SKM-1 (cell line): Measurements from ENCODE around the gene FAM78A.

Experiments
- DNase-seq: peaks from one replicate; lab custom pipeline; 2025; ENCODE audit not compliant: unreplicated experiment; lab: John Stamatoyannopoulos, UW

The FAM78A gene

DNA sequence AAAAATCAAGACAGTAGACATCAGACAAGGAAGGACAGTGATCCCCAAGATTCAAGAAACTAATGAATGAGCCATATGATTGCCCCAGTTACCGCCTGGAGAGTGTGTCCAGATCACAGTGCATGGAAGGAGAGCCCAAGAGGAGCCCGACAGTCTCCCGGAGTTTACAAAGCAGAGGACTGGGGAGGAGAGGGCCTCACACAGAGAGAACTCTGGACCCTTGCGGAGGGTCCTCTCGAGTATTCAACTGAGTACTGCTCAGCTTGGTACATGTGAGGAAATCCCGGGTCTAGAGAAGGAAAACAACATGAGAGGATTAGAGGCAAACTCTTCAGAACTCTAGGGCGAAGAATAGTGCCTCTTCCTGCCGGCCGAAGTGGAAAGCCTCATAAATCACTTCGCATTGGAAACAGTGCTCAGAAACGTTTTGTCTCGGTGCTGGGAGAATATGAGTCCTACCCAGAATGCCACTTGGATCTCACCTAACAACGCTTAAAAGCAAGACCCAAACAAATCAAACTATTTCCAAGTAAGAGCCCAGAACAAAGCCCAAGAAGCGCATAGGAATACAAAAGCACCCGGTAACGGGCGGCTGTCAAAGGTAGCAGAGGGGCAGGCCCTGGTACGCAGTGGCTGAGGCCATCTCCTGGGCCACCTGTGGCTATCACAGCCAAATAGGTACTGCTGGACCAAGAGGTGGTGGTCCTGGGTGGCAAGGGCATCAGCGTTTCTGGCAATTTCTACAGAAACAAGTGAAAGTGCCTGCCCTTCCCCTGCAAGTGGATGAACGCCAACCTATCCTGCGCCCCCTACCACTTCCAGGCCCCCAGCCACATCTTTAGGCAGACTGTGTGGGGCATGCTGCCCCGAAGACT, 36.0 kb downstream of the FAM78A start:
- DNase-seq = no peak

DNA sequence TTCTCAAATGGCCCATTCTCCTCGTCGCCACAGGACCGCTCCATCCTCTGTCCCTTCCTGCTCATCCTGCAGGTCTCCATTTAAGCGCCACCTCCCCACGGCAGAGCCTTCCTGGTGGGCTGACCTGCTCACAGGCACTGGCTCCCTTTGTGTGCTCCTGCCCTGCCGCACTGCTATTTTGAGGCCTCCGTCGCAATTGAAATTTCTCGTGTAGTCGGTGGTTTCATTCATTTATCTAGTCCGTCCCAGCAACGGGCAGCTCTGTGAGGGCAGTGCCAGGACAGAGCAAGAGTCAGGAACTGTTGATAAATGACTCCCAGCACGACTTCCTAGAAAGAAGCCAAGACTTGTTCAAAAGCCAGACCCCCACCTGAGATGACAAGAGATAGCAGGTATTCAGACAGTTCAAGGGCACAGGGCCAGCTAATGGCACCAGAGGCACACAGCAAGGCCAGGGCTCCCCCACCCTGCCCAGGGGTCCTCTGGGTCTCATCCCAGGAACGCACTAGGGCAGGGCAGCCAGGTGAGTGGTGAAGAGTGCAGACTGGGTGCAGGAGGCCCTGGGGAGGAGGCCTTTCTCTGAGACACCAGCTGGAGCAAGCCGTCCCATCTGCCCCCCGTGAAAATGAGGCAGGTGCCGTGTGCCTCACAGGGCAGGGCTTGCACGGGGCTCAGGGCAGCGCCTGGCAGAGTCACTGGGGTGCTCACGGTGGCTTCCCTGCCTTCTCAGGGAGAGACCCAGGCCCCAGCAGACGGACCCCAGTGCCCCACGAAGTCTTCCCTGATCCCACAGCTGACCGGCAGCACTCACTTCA, 36.9 kb downstream of the FAM78A start:
- no peak for DNase-seq

DNA sequence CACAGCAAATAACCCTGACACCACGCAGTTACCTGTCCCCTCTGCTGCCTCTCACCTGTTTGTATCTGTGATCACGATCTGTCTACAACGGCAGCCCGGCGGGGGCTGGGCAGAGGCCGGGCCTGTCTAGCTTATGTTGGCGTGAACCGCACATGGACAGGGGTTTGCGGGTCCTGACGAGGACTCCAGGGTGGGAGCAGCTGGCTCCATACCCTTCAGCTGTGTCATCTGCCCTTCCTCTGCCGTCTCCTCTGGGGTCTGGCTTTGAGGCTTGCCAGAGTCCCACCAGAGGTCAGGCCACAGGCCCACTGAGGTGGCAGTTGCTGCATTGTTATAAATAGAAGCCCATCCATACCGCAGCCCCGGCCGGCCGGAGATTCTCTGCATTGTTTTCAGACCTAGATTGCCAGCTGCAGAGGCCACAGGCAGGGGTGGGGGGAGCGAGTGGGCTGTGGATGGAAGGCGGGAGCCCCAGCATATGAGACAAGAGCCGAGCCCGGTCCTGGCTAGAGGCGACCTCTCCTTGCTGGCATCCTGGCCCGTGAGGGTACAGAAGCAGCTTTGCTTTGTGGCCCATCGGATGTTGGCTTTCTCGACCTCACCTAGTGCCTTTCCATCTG, 37.8 kb downstream of the FAM78A start:
- DNase-seq = no peak

DNA sequence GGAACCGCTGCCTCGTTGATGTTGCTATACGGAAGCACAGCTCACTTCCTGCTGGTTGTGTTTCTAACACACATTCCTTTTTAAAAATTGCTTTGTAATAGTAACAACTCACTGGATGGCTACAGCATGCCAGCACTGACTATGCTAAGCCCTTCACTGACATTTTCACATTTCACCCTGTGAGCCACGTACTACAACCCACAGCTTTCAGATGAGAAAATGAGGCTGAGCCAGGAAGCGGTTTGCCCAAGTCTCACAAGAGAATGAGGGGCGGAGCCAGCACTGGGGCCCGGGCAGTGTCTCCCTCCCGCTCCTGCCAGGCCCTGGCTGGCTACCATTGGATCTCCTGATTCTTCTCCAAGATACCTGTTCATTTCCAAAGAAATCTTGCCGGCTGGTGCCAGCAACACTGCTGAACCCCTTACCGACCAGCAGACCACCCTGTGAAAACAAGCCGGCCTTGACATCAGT, 38.3 kb downstream of the FAM78A start:
- DNase-seq = peak; percentile 44

DNA sequence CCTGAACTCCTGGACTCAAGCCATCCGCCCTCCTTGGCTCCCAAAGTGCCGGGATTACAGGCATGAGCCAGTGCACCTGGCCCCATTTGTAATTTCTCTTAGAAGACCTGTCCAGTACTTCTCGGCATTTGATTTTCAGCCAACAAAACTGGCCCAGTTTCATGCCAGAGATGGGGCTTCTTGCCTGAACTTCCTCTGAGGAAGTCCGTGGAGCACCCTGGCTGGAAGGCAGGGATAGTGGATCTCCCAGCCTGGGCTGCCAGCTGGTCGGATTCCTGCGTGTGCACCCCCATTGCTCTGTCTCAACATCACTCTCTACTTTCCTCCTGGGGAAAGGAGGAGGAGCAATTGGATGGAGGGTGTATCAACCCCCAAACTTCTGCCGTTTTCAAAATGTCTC, 39.0 kb downstream of the FAM78A start:
- no peak for DNase-seq

DNA sequence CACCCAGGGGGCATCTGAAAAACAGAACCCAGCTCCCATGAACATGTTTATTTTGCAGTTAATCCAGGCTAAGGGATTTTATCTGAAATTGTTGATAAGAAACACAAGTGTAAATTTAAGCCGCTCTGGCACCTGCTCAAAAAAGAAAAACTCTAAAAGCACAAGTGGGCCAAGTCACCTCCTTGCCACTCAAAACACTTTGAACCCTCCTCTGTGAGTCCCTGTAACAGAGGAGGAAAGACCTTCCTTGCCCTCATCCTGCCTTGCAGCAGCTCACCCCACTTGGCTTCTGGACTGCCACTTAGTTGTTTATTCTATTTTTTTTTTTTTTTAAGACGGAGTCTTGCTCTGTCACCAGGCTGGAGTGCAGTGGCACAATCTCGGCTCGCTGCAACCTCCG, 39.5 kb downstream of the FAM78A start:
- no peak for DNase-seq

DNA sequence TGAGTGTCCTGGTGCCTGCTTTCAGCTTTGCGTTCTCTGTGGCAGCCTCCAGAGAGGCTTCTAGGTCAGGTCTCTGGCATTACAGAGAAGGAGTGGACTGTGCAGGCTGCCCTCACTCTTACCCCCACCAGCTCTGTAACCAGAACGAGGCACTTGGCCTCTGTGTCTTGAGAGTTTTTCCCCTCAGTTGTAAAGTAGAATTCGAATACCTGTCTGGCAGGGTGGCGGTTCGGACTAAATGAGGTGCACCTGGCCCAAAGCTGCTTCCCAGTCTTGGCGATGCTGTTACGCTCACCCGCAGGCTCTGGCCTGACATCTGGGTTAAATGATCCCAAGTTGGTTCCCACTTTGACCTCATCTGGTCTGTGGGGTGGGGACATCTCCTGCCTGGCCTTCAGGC, 40.1 kb downstream of the FAM78A start:
- DNase-seq = no peak

DNA sequence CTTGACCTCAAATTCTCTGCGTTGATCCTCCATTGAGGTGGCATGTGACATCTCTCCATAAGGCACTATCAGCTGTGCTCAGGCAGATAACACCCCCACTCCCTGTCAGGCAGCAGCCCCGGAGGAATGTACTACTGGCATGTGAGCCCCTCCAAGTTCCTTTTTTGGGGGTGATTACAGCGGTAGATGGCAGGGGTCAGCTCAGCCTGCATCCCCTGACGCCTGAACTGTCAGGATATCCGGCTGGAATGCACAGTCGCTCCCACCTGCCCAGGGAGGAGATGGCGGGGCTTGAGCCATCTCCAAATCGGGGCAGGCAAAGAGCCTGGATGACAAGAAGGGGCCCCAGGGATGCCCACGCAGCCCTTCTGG, 40.8 kb downstream of the FAM78A start:
- DNase-seq = no peak

DNA sequence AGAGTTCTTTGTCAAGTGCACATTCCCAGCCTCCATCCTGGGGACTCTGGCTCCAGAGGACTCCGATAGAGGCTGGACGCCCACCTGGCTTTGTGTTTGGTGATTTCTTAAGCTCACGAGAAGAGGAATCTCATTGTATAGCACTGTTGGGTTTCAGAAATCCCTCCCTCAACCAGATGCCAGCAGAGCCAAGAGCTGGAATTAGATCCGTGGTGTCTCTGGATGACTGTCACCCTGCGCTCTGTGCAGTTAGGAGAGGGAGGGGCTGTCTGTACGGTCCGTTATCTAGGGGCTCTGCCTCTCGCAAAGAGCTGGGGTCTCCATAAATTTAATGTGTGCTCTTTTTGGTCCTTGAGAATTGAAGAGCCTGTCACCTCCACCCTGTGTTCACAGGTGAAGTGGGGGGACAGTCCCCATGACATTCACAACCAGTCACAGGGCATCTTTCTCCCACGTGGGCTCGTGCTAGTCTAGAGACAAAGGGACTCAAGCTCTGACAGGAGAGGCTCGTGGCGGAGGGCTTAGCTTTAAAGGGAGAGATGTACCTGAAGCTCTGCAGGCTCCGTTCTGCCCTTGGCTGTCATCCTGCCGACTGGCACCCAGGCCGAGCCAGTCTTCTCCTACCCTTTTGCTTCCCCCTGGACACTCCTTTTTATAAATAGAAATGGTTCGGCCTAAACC, 41.4 kb downstream of the FAM78A start:
- DNase-seq = no peak

DNA sequence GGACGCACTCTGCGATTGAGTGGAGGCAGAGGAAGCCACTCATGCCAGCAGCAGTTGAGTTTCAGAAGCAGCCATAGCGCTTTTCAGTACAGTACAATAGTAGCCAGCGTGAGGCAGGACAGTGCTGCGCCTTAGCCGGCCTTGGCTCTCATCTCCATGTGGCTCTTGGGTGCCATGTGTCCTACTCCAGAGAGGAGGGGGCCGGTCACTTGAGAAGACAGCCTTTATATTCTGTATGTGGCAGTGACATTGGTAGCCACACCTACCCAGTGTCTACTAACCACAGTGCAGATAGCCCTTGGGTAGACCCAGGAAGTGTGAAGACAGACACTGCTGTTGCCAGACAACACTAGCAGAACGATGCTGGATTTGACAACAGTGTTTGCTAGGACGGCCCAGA, 42.3 kb downstream of the FAM78A start:
- no peak for DNase-seq

DNA sequence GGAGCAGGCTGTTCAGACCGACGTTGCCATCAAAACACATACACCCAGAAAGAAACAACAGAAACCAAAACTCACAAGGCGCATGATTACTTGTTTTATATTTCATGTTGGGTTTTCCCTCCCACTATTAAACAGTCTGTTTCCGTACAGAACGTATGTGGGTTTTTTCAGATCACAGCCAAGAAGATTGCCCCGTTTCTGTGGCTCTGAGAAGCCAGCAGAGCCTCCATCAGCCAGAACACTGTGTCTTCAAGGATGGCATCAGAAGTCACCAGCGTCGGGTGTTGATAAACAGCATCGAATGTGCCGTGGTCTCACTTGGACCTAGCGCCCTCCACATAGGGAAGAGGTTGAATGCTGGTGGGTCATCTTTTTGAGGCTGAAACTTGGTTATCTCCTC, 42.8 kb downstream of the FAM78A start:
- DNase-seq = no peak

DNA sequence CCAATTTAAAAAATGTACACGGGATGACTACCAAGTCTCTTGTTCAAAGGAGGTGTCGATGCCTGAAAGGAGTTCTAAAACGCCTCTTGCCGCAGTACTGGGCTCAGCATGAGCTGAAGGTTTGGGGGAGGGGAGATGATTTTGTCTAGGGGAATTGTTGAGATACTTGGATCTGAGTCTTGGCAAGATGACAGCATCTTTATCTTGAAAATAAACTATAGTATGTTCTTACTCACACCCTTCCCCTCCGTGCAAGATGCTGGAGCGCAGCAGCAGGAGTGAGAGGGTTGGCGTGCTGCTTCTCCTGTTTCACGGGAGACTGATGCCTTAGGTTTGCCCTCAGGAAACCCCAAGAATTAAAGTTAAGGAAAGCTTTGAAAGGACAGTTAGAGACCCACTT, 47.3 kb downstream of the FAM78A start:
- no peak for DNase-seq

DNA sequence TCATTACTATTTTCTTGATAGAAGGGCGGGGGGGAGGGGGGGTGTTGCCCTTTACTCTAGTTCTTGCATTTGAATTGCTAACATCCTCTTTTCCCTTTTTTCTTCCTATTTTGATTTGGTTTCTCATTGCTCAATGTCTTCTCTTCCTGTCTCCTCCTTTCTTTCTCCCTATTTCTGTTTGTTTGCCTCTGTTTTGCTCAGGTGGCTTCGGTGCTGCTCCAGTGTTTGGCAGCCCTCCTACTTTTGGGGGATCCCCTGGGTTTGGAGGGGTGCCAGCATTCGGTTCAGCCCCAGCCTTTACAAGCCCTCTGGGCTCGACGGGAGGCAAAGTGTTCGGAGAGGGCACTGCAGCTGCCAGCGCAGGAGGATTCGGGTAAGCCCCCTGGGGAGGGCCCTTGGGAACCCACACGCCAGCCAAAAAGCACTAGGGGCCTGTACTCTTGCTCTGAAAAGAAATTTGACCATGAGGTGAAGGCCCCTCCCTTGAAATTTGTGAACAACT, 48.3 kb downstream of the FAM78A start:
- no peak for DNase-seq

DNA sequence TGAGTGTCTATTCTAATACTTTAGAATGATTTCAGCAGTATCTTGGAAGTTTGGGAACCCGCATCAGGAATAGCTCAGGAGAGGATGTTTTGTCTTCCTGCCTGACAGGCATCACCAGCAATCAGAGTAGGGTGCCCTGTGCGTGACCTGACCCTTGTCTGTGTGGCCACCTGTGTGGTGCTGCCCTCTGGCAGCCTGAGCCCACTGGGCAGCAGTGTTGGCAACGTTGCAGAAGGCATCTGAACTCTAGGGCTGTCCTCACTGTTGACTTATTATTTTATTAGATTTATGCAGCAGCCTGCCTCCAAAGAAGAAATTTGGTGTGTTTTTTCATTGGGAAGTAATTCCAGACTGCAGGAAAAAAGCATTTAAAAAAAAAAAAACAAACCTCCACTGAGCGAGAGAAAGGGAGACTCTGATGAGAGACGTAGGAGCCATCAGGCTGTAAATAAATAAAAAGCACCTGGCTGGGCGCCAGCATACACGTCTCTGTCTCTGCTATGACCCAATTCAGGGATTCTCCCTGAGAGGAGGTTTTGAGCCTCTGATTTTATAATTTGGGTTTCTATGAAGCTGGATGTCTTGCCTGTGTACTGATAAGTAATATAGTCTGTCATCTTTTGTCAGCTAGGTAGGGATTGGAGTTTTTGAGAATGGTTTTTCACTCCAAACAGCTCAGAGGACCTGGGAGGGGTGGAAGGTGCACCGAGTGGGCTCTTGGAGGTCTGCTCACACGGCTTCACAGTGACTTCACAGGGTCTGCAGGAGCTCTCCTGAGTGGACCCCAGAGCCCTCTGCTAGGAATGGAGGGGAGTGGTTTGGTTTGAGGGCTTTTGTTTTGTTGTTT, 49.0 kb downstream of the FAM78A start:
- DNase-seq = no peak

DNA sequence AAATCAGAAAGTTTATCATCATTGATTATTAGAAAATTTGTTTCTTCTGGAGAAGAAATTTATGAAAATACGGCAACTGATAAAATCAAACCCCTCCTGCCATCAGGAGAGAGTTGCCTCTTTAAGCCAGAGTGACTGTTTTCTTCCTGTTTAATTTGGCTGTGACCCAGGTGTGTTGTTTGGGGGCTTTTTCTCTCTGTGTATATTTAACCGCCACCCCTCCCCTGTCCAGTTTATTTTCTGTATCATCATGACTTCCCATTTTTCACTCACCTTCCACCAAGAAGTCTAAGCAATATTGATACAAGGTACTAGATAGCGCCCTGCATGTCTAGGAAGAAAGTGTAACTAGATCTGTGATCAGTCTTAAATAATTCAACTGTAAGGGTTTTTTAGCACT, 50.1 kb downstream of the FAM78A start:
- no peak for DNase-seq

DNA sequence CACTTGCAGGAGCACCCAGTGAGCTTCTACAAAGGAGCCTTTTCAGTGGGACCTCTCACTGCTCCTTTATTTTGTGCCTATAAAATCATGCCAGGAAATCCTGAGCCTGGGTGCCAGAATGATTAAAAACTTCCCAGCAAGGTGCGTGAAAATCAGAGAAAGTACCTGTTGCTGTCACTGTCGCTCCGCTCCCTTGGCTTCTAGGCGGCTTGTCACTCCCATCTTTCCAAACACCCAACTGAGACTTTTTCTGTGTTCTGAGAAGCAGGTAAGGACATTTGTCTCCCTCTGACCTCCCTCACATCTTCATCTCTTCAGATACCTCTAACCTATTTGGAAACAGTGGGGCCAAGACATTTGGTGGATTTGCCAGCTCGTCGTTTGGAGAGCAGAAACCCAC, 53.9 kb downstream of the FAM78A start:
- DNase-seq = no peak

DNA sequence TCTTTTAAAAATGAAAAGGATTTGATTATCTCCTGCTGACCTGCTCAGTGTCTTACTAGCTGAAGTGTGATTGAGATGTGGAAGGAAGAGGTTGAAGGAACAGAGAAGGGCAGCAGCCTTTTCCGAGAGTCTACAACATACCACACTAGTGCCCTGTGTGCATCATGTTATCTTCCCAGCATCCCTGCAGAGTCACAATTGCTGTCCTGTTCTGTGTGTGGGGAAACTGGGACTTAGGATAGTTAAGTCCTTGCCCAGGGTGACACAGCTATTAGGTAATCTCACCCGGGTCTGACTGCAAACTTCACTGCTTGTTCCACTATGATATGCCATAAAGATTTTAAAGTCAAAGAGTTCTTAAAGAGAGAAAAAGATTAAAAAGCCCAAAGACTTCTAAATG, 55.8 kb downstream of the FAM78A start:
- DNase-seq = no peak

DNA sequence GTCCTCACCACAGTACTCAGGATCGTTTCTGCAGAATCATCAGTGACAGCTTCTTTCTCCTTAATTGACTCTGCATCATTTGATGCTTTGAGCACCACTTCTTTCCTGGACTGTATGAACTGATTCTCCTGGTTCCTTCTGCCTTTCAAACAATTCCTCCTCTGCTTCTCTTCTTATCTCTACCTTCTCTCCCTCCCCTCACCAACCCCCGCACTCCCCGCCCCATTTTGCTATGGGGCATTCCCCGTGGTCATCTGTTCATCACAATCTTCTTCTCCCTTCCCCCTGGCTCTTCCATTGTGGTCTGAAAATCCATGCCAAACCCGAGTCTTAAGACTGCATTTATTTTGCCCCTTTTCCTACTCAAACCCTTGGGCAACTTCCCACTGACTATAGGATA, 57.9 kb downstream of the FAM78A start:
- no peak for DNase-seq

DNA sequence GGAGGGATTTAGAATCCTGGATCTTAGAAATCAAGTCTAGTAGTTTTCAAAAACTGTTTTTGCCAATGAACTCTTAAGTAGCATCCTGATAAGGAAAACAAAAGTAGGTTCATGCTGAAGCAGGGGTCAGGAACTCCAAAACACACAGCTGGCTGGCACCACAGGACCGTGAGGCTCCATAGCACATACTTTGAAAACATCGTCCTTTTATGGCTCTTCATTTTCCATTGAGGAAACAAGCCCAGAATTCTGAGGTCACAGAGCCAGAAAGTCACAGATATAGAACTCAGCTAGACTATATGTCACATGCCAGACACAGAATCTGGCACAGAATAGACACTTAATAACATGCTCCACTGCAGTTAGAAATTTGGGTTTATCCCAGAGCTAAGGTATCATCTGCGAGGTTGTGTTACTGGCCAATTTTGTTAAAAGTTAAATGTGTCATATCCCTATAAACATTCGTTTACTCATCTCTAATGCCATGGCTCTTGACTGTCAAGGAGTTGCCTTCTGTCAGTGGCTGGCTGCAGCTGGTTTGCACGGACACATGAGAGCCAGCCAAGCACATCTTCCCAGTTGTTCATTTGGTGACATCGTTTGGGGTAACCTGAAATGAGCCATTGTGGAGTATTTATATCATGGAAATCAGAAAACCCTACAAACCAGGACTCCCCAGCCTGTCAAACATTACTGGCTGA, 58.8 kb downstream of the FAM78A start:
- DNase-seq = no peak

DNA sequence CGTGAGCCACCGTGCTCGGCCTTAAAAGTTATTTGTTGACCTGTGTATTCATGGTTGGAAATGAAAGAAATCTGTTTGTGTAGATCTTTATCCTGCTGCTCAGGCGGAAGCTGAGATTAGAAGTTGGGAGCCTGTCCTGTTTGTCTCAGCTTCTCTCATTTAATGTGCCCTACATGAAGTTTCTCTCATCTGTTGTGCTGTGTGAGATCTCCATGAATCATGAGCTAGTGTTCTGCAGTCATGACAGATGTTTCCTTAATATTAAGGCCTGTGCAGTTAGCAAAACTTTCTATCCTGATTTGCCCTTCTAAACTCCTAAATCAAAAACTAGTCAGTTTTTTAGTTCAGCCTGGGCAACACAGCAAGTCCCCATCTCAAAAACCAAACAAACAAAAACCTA, 59.5 kb downstream of the FAM78A start:
- DNase-seq = no peak
